Measurements from ENCODE around the gene TMED1. TPM values are rescaled to one million over a fixed set of nuclear protein-coding genes. Genes with fewer than 3 reads are reported as not detected.

TMED1 gene
- polyA plus RNA-seq, 1 donor (not counting 4 experiments of a cell fraction or from before 2014, with no cell fraction given) = 18.2 TPM

DNA sequence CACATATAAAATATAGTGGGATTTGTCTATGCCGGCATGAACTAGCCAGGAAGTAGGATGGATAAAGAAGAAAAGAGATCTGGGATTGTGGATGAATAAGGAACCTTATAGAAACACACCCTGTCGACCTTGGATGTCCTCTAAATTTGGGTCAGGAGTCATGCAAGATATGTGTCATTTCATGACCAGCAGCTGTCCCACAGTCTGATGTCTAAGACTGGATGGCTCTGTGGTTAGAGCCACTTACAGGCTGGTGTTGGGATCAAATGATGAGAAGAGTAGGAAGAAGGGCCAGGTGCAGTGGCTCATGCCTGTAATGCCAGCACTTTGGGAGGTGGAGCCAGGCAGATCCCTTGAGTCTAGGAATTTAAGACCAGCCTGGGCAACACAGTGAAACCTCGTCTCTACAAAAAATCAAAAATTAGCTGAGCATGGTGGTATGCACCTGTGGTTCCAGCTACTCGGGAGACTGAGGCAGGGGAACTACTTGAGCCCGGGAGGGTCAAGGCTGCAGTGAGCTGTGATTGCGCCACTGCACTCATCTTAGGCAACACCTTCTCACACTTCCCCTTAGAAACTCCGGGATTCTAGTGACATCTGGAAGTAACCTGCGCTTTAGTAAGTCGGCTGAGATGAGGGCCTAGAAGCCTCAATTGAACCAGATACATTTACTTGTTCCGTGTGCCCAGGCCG lies 30.8 kb downstream of the TMED1 start:
- Histone ChIP-seq H3K9ac (ENCODE audit: control insufficient read depth, extremely low read depth, insufficient read depth, low read length) (no peak overlapping the region), H4K20me1 (ENCODE audit: control insufficient read depth, extremely low read depth, insufficient read depth, low read length) (no peaks in the 10 kb centered on the region), H3K79me2 (ENCODE audit: control insufficient read depth, insufficient read depth, low read length) (no peaks in the 10 kb centered on the region), H3K4me3 (ENCODE audit: control insufficient read depth in 2 of 3, extremely low read depth in 1 of 3, insufficient read depth in 2 of 3, low read depth in 1 of 3, low read length in 3 of 3) (no peak overlapping the region), H3K36me3 (ENCODE audit: control insufficient read depth in 2 of 2, extremely low read depth in 1 of 2, insufficient read depth in 2 of 2, low read length in 2 of 2) (peaks cover 18 to 24% of the 10 kb centered on the region in 2 experiments), H3K27ac (ENCODE audit: control insufficient read depth, insufficient read depth, low read length) (no peak overlapping the region), H3K27me3 (ENCODE audit: control insufficient read depth, extremely low read depth, insufficient read depth, low read length) (no peaks in the 10 kb centered on the region), H3K9me1 (ENCODE audit: control insufficient read depth, extremely low read depth, insufficient read depth, low read length) (no peaks in the 10 kb centered on the region), H2AFZ (ENCODE audit: control insufficient read depth, low read length) (no peak overlapping the region), H3K4me2 (ENCODE audit: control insufficient read depth, extremely low read depth, insufficient read depth, low read depth, low read length) (no peak overlapping the region), H3K9me3 (ENCODE audit: control insufficient read depth, low read depth, low read length) (no peaks in the 10 kb centered on the region), H3K4me1 (ENCODE audit: control insufficient read depth, extremely low read depth, insufficient read depth, low read length) (peaks cover 15% of the 10 kb centered on the region)
- dilution Hi-C loops (cut with MboI; ENCODE audit: extremely low pct_ligation_motif_present, low sequenced_read_pairs) = no loop called here
- FAIRE-seq (no peak), DNase-seq (ENCODE audit: low read depth, low spot score) (no peak)
- TF ChIP-seq, protein P1, sequence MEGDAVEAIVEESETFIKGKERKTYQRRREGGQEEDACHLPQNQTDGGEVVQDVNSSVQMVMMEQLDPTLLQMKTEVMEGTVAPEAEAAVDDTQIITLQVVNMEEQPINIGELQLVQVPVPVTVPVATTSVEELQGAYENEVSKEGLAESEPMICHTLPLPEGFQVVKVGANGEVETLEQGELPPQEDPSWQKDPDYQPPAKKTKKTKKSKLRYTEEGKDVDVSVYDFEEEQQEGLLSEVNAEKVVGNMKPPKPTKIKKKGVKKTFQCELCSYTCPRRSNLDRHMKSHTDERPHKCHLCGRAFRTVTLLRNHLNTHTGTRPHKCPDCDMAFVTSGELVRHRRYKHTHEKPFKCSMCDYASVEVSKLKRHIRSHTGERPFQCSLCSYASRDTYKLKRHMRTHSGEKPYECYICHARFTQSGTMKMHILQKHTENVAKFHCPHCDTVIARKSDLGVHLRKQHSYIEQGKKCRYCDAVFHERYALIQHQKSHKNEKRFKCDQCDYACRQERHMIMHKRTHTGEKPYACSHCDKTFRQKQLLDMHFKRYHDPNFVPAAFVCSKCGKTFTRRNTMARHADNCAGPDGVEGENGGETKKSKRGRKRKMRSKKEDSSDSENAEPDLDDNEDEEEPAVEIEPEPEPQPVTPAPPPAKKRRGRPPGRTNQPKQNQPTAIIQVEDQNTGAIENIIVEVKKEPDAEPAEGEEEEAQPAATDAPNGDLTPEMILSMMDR (optimal IDR thresholded peaks at IDR 0.05 in 1 of 3, IDR thresholded peaks at IDR 0.05 in 1 of 3, conservative IDR thresholded peaks at IDR 0.05 in 1 of 3; ENCODE audit: extremely low read depth in 1 of 3, insufficient read depth in 2 of 3, low read length in 3 of 3) = no peak
- TF ChIP-seq EZH2 (IDR thresholded peaks at IDR 0.05; ENCODE audit: low read length) = no peak

DNA sequence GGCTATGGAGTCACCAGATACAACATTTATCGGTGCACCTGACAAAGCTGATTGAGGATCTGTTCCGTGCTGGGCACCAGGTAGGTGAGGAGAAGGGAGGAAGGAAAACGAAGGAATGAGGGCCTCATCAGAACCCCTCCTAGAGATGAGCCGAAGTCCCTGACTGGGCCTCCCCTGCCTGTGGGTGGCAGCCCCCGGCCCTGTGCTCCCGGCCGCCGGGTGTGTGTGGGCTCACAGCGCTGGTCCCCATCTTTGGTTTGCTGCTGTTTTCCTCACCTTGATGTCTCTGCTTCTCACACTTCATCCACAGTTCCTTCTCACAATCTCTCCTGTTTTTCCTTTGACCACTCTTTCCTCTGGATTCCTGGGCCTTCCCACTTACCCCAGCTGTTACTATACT lies 32.8 kb downstream of the TMED1 start:
- H3K27ac ChIP-seq (ENCODE audit: control insufficient read depth, insufficient read depth, low read length) = no peak overlapping the region
- H3K4me3 ChIP-seq (ENCODE audit: control insufficient read depth in 2 of 3, extremely low read depth in 1 of 3, insufficient read depth in 2 of 3, low read depth in 1 of 3, low read length in 3 of 3) = no peak overlapping the region
- no peaks in the 10 kb centered on the region for H3K9me3 ChIP-seq (ENCODE audit: control insufficient read depth, low read depth, low read length)
- H3K9me1 ChIP-seq (ENCODE audit: control insufficient read depth, extremely low read depth, insufficient read depth, low read length) = no peaks in the 10 kb centered on the region
- H3K27me3 ChIP-seq (ENCODE audit: control insufficient read depth, extremely low read depth, insufficient read depth, low read length) = no peaks in the 10 kb centered on the region
- H3K4me2 ChIP-seq (ENCODE audit: control insufficient read depth, extremely low read depth, insufficient read depth, low read depth, low read length) = no peak overlapping the region
- FAIRE-seq (no peak), DNase-seq (ENCODE audit: low read depth, low spot score) (no peak)
- peaks cover 14 to 33% of the 10 kb centered on the region in 2 experiments for H3K36me3 ChIP-seq (ENCODE audit: control insufficient read depth in 2 of 2, extremely low read depth in 1 of 2, insufficient read depth in 2 of 2, low read length in 2 of 2)
- H2AFZ ChIP-seq (ENCODE audit: control insufficient read depth, low read length) = no peak overlapping the region
- no peaks in the 10 kb centered on the region for H3K79me2 ChIP-seq (ENCODE audit: control insufficient read depth, insufficient read depth, low read length)
- H3K9ac ChIP-seq (ENCODE audit: control insufficient read depth, extremely low read depth, insufficient read depth, low read length) = no peak overlapping the region
- H4K20me1 ChIP-seq (ENCODE audit: control insufficient read depth, extremely low read depth, insufficient read depth, low read length) = no peaks in the 10 kb centered on the region
- H3K4me1 ChIP-seq (ENCODE audit: control insufficient read depth, extremely low read depth, insufficient read depth, low read length) = no peaks in the 10 kb centered on the region
- dilution Hi-C loops (cut with MboI; ENCODE audit: extremely low pct_ligation_motif_present, low sequenced_read_pairs) = no loop called here
- TF ChIP-seq, protein P1 (optimal IDR thresholded peaks at IDR 0.05 in 1 of 3, IDR thresholded peaks at IDR 0.05 in 1 of 3, conservative IDR thresholded peaks at IDR 0.05 in 1 of 3; ENCODE audit: extremely low read depth in 1 of 3, insufficient read depth in 2 of 3, low read length in 3 of 3) = no peak
- no peak for TF ChIP-seq EZH2 (IDR thresholded peaks at IDR 0.05; ENCODE audit: low read length)
